ENCODE data around the gene PEF1. TPM values are rescaled to one million over a fixed set of nuclear protein-coding genes. Genes with fewer than 3 reads are reported as not detected.

Gene PEF1
- total RNA-seq, 2 donors from 2014 or later, result 51.4 to 59.1 TPM

- H3K36me3 Mint-ChIP-seq (ENCODE audit: low read depth), result no peaks in the 10 kb centered on the region
- no peaks in the 10 kb centered on the region for H3K27me3 ChIP-seq (ENCODE audit: control insufficient read depth, insufficient read depth, low read length, poor library complexity, severe bottlenecking)
These were observed 9.7 kb upstream of the PEF1 start for GRCh38 chr1:31654474-31654776.

GRCh38 chr1:31653717-31654473, 9.2 kb upstream of the PEF1 start:
- Histone ChIP-seq H3K27ac (ENCODE audit: low read depth, low read length) (no peak overlapping the region), H3K27me3 (ENCODE audit: control insufficient read depth, insufficient read depth, low read length, poor library complexity, severe bottlenecking) (no peaks in the 10 kb centered on the region), H3K4me3 (ENCODE audit: low read length) (no peak overlapping the region), H3K36me3 (ENCODE audit: control insufficient read depth, insufficient read depth, low read length) (no peaks in the 10 kb centered on the region), H3K9me3 (ENCODE audit: control insufficient read depth, low read length) (no peaks in the 10 kb centered on the region), H3K4me1 (ENCODE audit: control insufficient read depth, insufficient read depth, low read length) (peaks cover 10% of the 10 kb centered on the region), H3K9ac (ENCODE audit: extremely low read depth, low read length, poor library complexity, severe bottlenecking) (no peak overlapping the region)
- no peak for DNase-seq
- no peak overlapping the region for H3K4me3 Mint-ChIP-seq
- no peaks in the 10 kb centered on the region for H3K9me3 Mint-ChIP-seq
- no peak for TF ChIP-seq CTCF (conservative IDR thresholded peaks at IDR 0.05)
- 90 to 99% methylated on average over 8 to 12 of the region's 12 CpGs for WGBS, 2 experiments (ENCODE audit: insufficient coverage in 1 of 2, insufficient read length in 1 of 2)
- H3K27me3 Mint-ChIP-seq (ENCODE audit: insufficient read depth), result peaks cover 1% of the 10 kb centered on the region
- H3K27ac Mint-ChIP-seq, result no peak overlapping the region
- no peaks in the 10 kb centered on the region for H3K36me3 Mint-ChIP-seq (ENCODE audit: low read depth)
- H3K4me1 Mint-ChIP-seq, result peaks cover 16% of the 10 kb centered on the region

More at GRCh38 chr1:31654474-31654776, 9.7 kb upstream of the PEF1 start:
- TF ChIP-seq CTCF (conservative IDR thresholded peaks at IDR 0.05), result no peak
- Mint-ChIP-seq H3K9me3 (no peaks in the 10 kb centered on the region), H3K4me3 (no peak overlapping the region), H3K27me3 (ENCODE audit: insufficient read depth) (peaks cover 1% of the 10 kb centered on the region), H3K27ac (no peak overlapping the region), H3K4me1 (peaks cover 14% of the 10 kb centered on the region)
- no peak for DNase-seq
- Histone ChIP-seq H3K9me3 (ENCODE audit: control insufficient read depth, low read length) (no peaks in the 10 kb centered on the region), H3K4me3 (ENCODE audit: low read length) (no peak overlapping the region), H3K27ac (ENCODE audit: low read depth, low read length) (no peak overlapping the region), H3K9ac (ENCODE audit: extremely low read depth, low read length, poor library complexity, severe bottlenecking) (no peak overlapping the region), H3K4me1 (ENCODE audit: control insufficient read depth, insufficient read depth, low read length) (peaks cover 9% of the 10 kb centered on the region), H3K36me3 (ENCODE audit: control insufficient read depth, insufficient read depth, low read length) (no peaks in the 10 kb centered on the region)
- WGBS, 2 experiments (ENCODE audit: insufficient coverage in 1 of 2, insufficient read length in 1 of 2), result 95 to 100% methylated on average over 4 to 5 of the region's 5 CpGs

GRCh38 chr1:31652891-31653499, 8.3 kb upstream of the PEF1 start:
- Mint-ChIP-seq H3K4me3 (no peak overlapping the region), H3K36me3 (ENCODE audit: low read depth) (no peaks in the 10 kb centered on the region), H3K4me1 (peaks cover 23% of the 10 kb centered on the region), H3K27me3 (ENCODE audit: insufficient read depth) (peaks cover 1% of the 10 kb centered on the region), H3K27ac (no peak overlapping the region), H3K9me3 (no peaks in the 10 kb centered on the region)
- Histone ChIP-seq H3K27me3 (ENCODE audit: control insufficient read depth, insufficient read depth, low read length, poor library complexity, severe bottlenecking) (no peaks in the 10 kb centered on the region), H3K9me3 (ENCODE audit: control insufficient read depth, low read length) (no peaks in the 10 kb centered on the region), H3K4me3 (ENCODE audit: low read length) (no peak overlapping the region), H3K4me1 (ENCODE audit: control insufficient read depth, insufficient read depth, low read length) (peaks cover 19% of the 10 kb centered on the region), H3K27ac (ENCODE audit: low read depth, low read length) (no peak overlapping the region), H3K9ac (ENCODE audit: extremely low read depth, low read length, poor library complexity, severe bottlenecking) (no peak overlapping the region), H3K36me3 (ENCODE audit: control insufficient read depth, insufficient read depth, low read length) (no peaks in the 10 kb centered on the region)
- TF ChIP-seq CTCF (conservative IDR thresholded peaks at IDR 0.05), result no peak
- WGBS, 2 experiments (ENCODE audit: insufficient coverage in 1 of 2, insufficient read length in 1 of 2), result 68 to 90% methylated on average over 3 to 4 of the region's 4 CpGs
- DNase-seq, result no peak

Measured in endodermal cell (in vitro differentiated cells).